GM21576 (cell line): Measurements from ENCODE around the gene KHDC3L.
"Not testable (repeated sequence)": the region's sequence is repeated elsewhere in the genome, so short reads cannot be mapped to it uniquely, and the experiment has no call there.

ENCODE experiments used
- ATAC-seq: cut with Tn5 transposase; IDR thresholded peaks from one replicate; pipeline ENCODE4 v1.9.1; 2021; ENCODE audit warnings: mild to moderate bottlenecking, moderate library complexity; ENCODE audit not compliant: unreplicated experiment

The KHDC3L gene

DNA sequence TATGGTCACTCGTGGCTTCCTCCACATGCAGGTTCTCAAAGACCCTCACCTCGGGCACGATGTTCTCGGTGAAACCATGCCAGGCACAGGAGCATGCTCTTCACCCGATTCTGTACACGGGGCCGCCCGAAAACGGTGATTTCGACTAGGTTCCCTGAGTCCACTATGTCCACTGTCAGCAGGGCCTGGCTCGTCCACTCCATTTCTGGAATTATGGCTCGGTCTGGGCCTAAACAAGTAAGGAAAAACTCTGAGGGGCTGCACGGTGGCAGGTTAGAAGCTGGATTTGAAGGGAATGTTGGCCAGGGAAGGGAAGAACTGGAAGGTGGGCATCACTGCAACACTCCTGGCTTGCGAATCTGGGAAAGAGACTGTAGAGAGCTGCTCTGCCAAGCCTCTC lies 6.7 kb downstream of the KHDC3L start:
- no peak for ATAC-seq

DNA sequence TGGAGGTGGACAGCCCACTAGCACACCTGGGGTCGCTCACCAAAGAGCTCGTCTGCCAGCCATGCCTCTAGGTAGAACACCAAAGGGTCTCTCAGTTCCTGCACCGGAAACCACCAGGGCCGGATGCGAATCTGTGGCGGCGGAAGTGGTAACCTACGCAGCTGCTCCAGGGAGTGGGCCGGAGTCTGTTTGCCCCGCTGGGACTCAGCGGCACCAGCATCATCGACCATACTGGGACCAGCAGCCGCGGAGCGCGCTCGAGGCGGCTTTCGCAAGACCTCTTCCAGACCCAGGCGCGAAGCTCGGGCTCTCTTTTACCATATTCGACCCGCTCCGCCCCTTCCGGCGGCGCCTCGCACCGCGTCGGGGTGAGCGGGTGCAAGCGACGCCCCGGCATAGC lies 7.1 kb downstream of the KHDC3L start, which contains the start of gene OOEP:
Gene OOEP (minus strand): TSS at position 335 of the 400 bp plus-strand sequence. CDS start 105 bp downstream, at position 230.
- ATAC-seq = no peak

GRCh38 chr6:73371984-73372383 lies 9.5 kb downstream of the KHDC3L start:
- no peak for ATAC-seq

- ATAC-seq = no peak
These were observed 10.1 kb downstream of the KHDC3L start for GRCh38 chr6:73372516-73372915.

GRCh38 chr6:73375216-73375615 lies 12.8 kb downstream of the KHDC3L start:
- ATAC-seq = no peak

DNA sequence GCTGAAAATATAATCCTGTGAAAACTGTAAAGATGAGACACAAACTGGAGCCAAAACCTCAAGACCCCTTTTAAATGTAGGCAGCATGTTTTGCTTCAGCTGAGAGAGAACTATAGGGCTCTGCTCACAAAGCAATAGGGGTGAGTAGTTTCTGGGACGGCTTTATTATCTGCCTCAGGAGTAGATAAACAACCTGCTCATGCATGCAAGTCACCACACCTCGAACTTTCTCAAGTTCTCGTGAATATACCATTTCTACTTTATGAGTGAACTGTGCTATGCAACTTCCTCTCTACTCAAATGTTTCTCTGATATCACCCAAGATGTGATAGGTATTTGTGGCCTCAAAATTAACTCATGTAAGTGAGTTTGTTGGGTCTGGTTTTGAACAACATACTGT lies 14.8 kb downstream of the KHDC3L start:
- ATAC-seq = no peak

GRCh38 chr6:73381531-73381930 lies 19.1 kb downstream of the KHDC3L start:
- not testable (repeated sequence) for ATAC-seq

- ATAC-seq = no peak
These were observed 20.1 kb downstream of the KHDC3L start for GRCh38 chr6:73382462-73383113.

- peak; percentile 27 for ATAC-seq
These were observed 26.0 kb downstream of the KHDC3L start for GRCh38 chr6:73388433-73388799.

- ATAC-seq = peak; percentile 89
These were observed 26.5 kb downstream of the KHDC3L start for GRCh38 chr6:73388800-73389512.

DNA sequence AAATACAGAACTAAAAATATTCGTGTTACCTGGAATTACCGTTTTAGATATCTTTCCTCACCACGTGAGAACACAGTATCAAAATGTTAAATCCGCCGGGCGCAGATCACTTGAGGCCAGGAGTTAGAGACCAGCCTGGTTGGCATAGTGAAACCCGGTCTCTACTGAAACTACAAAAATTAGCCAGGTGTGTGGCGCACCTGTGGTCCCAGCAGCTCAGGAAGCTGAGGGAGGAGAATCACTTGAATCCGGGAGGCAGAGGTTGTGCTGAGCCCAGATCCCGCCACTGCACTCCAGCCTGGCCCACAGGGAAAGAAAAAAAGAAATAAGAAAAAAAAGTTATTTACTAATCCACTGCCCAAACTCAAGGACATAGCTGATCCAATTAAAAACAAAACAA lies 27.4 kb downstream of the KHDC3L start:
- ATAC-seq = no peak

DNA sequence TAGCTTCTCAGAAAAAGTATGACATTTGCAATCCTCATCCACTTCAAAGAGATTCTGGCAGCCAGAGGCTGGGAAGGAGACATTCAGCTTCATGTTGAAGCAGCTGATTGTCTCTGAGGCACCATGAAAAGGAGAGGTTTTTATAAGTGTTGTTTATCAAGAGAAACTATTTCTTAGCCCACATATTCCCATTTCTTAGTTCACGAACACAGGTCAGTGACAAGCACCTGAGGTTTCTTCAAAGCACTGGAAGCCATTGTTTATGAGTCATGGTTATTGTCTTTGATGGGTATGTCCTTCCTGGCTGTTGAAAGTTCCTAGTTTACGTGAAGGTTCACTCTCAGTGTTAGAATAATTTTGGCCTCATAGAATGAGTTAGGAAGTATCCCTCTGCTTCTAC lies 29.2 kb downstream of the KHDC3L start:
- ATAC-seq = no peak

- not testable (repeated sequence) for ATAC-seq
These were observed 29.7 kb downstream of the KHDC3L start for GRCh38 chr6:73392188-73392587.

- ATAC-seq = no peak
These were observed 30.8 kb downstream of the KHDC3L start for GRCh38 chr6:73393278-73393677.

DNA sequence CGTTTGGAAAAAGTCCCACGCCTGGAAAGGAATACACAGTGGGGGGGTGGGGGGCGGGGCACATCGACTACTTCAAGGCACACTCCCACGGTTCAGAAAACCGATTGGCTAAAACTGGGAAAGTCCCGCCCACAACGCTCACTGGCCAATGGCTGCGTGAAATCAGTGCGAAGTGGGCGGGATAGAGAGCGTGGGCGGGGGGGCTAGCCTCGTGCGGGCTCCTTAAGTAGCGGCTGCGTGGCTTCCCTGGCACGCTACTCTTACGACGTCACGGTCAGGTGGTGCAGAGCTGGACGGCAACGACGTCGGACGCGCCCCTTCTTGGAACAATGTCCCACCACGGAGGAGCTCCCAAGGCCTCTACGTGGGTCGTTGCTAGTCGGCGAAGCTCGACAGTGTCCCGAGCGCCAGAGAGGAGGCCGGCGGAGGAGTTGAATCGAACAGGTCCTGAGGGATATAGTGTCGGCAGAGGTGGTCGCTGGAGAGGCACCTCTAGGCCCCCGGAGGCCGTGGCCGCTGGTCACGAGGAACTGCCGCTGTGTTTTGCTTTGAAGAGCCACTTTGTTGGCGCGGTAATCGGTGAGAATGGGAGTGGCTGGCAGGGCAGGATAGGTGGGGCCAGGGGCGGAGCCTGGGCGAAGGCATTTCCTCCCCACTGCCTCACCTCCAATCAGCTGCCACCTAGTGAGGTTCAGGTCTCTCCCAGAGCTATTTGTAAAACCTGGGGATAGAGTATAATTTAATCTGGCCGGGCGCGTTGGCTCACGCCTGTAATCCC lies 32.3 kb downstream of the KHDC3L start, which contains the start of gene DDX43:
Gene DDX43 (plus strand): TSS at position 252 of the 778 bp plus-strand sequence. CDS start 78 bp downstream, at position 330.
- no peak for ATAC-seq

DNA sequence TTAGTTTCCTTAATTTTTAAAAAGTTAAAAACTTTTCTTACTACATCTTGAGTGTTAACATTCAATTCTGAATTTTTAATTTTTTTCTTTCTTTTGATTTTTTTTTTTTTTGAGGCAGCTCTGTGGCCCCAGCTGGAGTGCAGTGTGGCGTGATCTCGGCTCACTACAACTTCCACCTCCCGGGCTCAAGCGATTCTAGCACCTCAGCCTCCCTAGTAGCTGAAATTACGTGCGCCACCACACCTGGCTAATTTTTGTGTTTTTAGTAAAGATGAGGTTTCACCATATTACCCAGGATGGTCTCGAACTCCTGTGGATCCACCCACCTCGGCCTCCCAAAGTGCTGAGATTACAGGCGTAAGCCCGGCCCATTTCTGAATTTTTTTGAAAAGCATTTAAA lies 33.4 kb downstream of the KHDC3L start:
- ATAC-seq = no peak

- ATAC-seq = no peak
These were observed 38.2 kb downstream of the KHDC3L start for GRCh38 chr6:73400656-73401055.

- no peak for ATAC-seq
These were observed 46.9 kb downstream of the KHDC3L start for GRCh38 chr6:73409395-73409794.

DNA sequence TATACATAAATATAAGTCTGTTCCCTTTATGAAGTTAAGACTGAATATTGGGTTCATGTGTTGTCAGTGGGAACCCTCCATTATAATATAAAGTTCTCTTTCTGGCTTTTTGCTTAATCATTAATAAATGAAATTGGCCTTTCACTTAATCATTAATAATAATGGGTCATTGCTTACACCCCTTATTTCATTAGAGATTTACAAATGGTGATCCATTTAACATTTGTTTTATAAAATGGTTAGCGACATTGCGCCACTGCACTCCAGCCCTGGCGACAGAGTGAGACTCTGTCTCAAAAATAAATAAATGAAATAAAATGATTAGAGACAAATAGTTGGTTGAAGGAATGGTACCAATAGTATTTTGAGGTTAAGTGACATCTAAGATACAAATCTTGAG lies 50.6 kb downstream of the KHDC3L start:
- ATAC-seq = no peak
